Measurements from ENCODE around the gene HPS1. TPM values are rescaled to one million over a fixed set of nuclear protein-coding genes. Genes with fewer than 3 reads are reported as not detected.

The HPS1 gene
- total and polyA plus RNA-seq, 10 of the 15 experiments (the other 5 are each of a cell fraction or from before 2014, with no cell fraction given), result 27.1 to 138 (median 54.8) TPM

DNA sequence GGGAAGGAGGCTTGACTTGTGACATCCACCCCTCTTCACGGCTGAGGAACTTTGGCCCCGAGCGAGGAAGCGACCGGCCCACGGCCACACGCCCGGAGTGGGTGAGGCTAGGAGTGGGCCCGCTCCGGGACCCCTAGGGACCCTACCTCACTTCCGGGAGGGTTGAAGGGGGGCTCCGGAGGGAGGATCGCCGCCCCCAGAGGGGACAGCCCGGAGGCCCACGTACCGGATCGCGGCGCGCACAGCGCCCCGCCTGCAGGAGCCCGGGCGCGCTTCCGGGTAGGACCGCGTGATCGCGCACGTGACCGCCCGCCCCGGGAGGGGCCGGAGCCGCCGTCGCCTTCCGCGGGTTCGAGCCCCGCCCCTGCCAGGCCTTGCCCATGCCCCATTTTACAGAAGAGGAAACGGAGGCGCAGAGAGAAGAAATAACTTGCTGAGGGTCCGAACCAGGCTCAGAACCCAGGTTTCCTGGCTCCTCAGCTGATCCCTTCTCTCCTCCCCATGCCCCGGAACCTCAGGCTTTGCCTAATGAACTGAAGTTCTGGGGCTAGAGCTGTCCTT is at the start of gene HPS1 (continued):
- TF ChIP-seq, protein P1, sequence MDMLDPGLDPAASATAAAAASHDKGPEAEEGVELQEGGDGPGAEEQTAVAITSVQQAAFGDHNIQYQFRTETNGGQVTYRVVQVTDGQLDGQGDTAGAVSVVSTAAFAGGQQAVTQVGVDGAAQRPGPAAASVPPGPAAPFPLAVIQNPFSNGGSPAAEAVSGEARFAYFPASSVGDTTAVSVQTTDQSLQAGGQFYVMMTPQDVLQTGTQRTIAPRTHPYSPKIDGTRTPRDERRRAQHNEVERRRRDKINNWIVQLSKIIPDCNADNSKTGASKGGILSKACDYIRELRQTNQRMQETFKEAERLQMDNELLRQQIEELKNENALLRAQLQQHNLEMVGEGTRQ (IDR thresholded peaks at IDR 0.05; ENCODE audit: borderline replicate concordance, low read depth, low read length), result peak; percentile 98
- TF ChIP-seq BRCA1 (IDR thresholded peaks at IDR 0.05; ENCODE audit: low read depth, low read length) (no peak), JUNB (IDR thresholded peaks at IDR 0.05) (no peak)

DNA sequence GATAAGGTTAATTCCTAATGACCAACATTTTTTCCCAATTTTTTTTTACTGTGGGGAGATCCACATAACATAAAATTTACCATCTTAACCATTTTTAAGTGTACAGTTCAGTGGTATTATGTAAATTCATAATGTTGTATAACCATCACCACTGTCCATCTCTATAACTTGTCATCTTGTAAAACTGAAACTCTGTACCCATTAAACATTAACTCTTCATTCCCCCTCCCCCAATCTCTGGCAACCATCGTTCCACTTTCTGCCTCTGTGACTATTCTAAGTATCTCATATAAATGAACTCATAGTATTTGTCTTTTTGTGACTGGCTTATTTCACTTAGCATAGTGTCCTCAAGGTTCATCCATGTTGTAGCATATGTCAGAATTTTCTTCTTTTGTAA is 46.0 kb upstream of the HPS1 start:
- in situ Hi-C loops (cut with MboI), result no loop called here
- H3K9me3 ChIP-seq (replicated peaks; ENCODE audit: control insufficient read depth, insufficient read depth, low read length), result no peaks in the 10 kb centered on the region; the same call in 2 of the 3 replicates
- intact Hi-C loops (cut with micrococcal nuclease; ENCODE audit: unreplicated experiment), result no loop called here
- H3K27me3 ChIP-seq (replicated peaks in 1 of 2; ENCODE audit: control insufficient read depth in 2 of 2, insufficient read depth in 2 of 2, low read length in 1 of 2), result no peaks in the 10 kb centered on the region
- no peaks in the 10 kb centered on the region for H3K79me2 ChIP-seq (ENCODE audit: control insufficient read depth, insufficient read depth, low read length)
- SMC1A ChIA-PET (ENCODE audit: uncharacterized antibody, unreplicated experiment), result no interaction called here
- CTCF ChIA-PET, result no interaction called here
- H3K4me3 ChIP-seq, result no peak overlapping the region
- H3K4me1 ChIP-seq (ENCODE audit: control insufficient read depth, insufficient read depth, low read length), result no peaks in the 10 kb centered on the region
- FAIRE-seq (no peak), ATAC-seq (peak; percentile 56), DNase-seq (ENCODE audit: low read depth, low spot score) (no peak)
- no peak overlapping the region for H3K27ac ChIP-seq (ENCODE audit: control insufficient read depth, insufficient read depth)
- H4K20me1 ChIP-seq (ENCODE audit: control insufficient read depth, insufficient read depth), result no peaks in the 10 kb centered on the region
- no peak overlapping the region for H2AFZ ChIP-seq (ENCODE audit: control insufficient read depth, low read depth, low read length)
- BruUV-seq (replicated peaks), result no TSS peak
- WGBS (ENCODE audit: insufficient coverage, insufficient replicate concordance, low lambda C conversion rate, missing lambda C conversion rate), result 0% methylated on average over 1 of the region's 1 CpG
- POLR2A ChIA-PET, result no interaction called here
- TF ChIP-seq, protein P2, sequence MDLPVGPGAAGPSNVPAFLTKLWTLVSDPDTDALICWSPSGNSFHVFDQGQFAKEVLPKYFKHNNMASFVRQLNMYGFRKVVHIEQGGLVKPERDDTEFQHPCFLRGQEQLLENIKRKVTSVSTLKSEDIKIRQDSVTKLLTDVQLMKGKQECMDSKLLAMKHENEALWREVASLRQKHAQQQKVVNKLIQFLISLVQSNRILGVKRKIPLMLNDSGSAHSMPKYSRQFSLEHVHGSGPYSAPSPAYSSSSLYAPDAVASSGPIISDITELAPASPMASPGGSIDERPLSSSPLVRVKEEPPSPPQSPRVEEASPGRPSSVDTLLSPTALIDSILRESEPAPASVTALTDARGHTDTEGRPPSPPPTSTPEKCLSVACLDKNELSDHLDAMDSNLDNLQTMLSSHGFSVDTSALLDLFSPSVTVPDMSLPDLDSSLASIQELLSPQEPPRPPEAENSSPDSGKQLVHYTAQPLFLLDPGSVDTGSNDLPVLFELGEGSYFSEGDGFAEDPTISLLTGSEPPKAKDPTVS (IDR thresholded peaks at IDR 0.05; ENCODE audit: low read depth, low read length), result no peak
- TF ChIP-seq TCF12 (IDR thresholded peaks at IDR 0.05; ENCODE audit: low read depth, low read length) (no peak), SREBF2 (IDR thresholded peaks at IDR 0.05; ENCODE audit: low read length) (no peak), MYB (IDR thresholded peaks at IDR 0.05; ENCODE audit: borderline replicate concordance, low read depth, low read length) (no peak), JUNB (IDR thresholded peaks at IDR 0.05) (no peak), BHLHE40 (IDR thresholded peaks at IDR 0.05; ENCODE audit: borderline replicate concordance in 1 of 2, low read depth in 2 of 2, low read length in 1 of 2) (no peak), TCF7 (IDR thresholded peaks at IDR 0.05; ENCODE audit: borderline replicate concordance) (no peak), EZH2 (IDR thresholded peaks at IDR 0.05; ENCODE audit: borderline replicate concordance, control insufficient read depth, low read depth, low read length) (no peak), POU2F2 (IDR thresholded peaks at IDR 0.05; ENCODE audit: borderline replicate concordance, low read depth, low read length) (no peak), DPF2 (IDR thresholded peaks at IDR 0.05) (no peak), SMC3 (IDR thresholded peaks at IDR 0.05; ENCODE audit: borderline replicate concordance, low read length) (no peak), MEF2A (IDR thresholded peaks at IDR 0.05; ENCODE audit: insufficient read depth, low read depth, low read length) (no peak)
- TF ChIP-seq, protein P3, sequence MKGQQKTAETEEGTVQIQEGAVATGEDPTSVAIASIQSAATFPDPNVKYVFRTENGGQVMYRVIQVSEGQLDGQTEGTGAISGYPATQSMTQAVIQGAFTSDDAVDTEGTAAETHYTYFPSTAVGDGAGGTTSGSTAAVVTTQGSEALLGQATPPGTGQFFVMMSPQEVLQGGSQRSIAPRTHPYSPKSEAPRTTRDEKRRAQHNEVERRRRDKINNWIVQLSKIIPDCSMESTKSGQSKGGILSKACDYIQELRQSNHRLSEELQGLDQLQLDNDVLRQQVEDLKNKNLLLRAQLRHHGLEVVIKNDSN (IDR thresholded peaks at IDR 0.05; ENCODE audit: borderline replicate concordance, extremely low read length, insufficient read depth, low read depth, low read length), result no peak
- TF ChIP-seq, protein P4, sequence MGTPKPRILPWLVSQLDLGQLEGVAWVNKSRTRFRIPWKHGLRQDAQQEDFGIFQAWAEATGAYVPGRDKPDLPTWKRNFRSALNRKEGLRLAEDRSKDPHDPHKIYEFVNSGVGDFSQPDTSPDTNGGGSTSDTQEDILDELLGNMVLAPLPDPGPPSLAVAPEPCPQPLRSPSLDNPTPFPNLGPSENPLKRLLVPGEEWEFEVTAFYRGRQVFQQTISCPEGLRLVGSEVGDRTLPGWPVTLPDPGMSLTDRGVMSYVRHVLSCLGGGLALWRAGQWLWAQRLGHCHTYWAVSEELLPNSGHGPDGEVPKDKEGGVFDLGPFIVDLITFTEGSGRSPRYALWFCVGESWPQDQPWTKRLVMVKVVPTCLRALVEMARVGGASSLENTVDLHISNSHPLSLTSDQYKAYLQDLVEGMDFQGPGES (IDR thresholded peaks at IDR 0.05), result no peak
- H3K9ac ChIP-seq (ENCODE audit: control insufficient read depth, insufficient read depth, low read length), result no peak overlapping the region
- RAD21 ChIA-PET (ENCODE audit: unreplicated experiment), result no interaction called here
- no peaks in the 10 kb centered on the region for H3K36me3 ChIP-seq (ENCODE audit: control insufficient read depth in 2 of 2, insufficient read depth in 2 of 2, low read length in 1 of 2)
- no peak overlapping the region for H3K4me2 ChIP-seq (ENCODE audit: control insufficient read depth, insufficient read depth)
